ENCODE results near the gene CTSA. TPM values are rescaled to one million over a fixed set of nuclear protein-coding genes. Genes with fewer than 3 reads are reported as not detected.
"Not testable (repeated sequence)": the region's sequence is repeated elsewhere in the genome, so short reads cannot be mapped to it uniquely, and the experiment has no call there.

Gene CTSA
- total RNA-seq, 3 donors from 2014 or later (not counting 1 experiment from before 2014, with no cell fraction given): 72.8 to 108 (median 86.8) TPM

DNA sequence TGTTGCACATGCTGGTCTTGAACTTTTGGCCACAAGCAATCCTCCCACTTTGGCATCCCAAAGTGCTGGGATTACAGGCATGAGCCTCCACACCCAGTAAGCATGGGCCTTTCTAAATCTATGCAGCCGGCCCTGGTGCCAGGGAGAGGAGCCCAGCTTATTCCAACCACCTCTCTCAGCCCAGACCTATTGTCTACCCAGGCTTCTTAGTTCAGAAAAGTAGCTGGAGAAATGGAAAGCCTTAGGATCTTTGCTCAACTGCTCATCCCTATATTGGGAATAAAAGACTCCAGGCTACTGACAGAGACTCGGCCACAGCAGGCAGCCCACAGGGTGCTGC lies 35.6 kb downstream of the CTSA start:
- H3K27ac ChIP-seq (ENCODE audit: low read length): no peak overlapping the region
- no peak overlapping the region for H3K4me3 ChIP-seq (ENCODE audit: low read length)
- no peak for TF ChIP-seq CTCF (IDR thresholded peaks at IDR 0.05)
- H3K36me3 ChIP-seq (ENCODE audit: control insufficient read depth, insufficient read depth, low read length): no peaks in the 10 kb centered on the region
- Mint-ChIP-seq H3K9me3 (no peaks in the 10 kb centered on the region), H3K27ac (no peak overlapping the region), H3K27me3 (ENCODE audit: low read depth in 2 of 2) (peaks cover 2 to 4% of the 10 kb centered on the region in 2 donors), H3K4me1 (peaks cover 0 to 13% of the 10 kb centered on the region in 2 donors), H3K4me3 (no peak overlapping the region), H3K36me3 (no peaks in the 10 kb centered on the region)
- 96% methylated on average over 2 of the region's 2 CpGs for WGBS (ENCODE audit: insufficient coverage)
- H3K9me3 ChIP-seq (ENCODE audit: control insufficient read depth, insufficient read depth, low read length): no peaks in the 10 kb centered on the region
- no peaks in the 10 kb centered on the region for H3K4me1 ChIP-seq (ENCODE audit: control insufficient read depth, insufficient read depth, low read length)
- no peak for ATAC-seq
- DNase-seq: no peak
- H3K27me3 ChIP-seq (ENCODE audit: control insufficient read depth, insufficient read depth, low read length): peaks cover 2% of the 10 kb centered on the region
- intact Hi-C loops (cut with micrococcal nuclease): no loop called here

- DNase-seq (no peak), ATAC-seq (no peak)
- Mint-ChIP-seq H3K4me1 (peaks cover 0 to 13% of the 10 kb centered on the region in 2 donors), H3K27ac (peak overlapping the region in 1 of 2 donors; percentile 50), H3K4me3 (no peak overlapping the region), H3K27me3 (ENCODE audit: low read depth in 2 of 2) (no peaks in the 10 kb centered on the region), H3K36me3 (no peaks in the 10 kb centered on the region), H3K9me3 (no peaks in the 10 kb centered on the region)
- no peak for TF ChIP-seq CTCF (IDR thresholded peaks at IDR 0.05)
- no peaks in the 10 kb centered on the region for H3K27me3 ChIP-seq (ENCODE audit: control insufficient read depth, insufficient read depth, low read length)
- intact Hi-C loops (cut with micrococcal nuclease): no loop called here
- no peak overlapping the region for H3K4me3 ChIP-seq (ENCODE audit: low read length)
- no peak overlapping the region for H3K27ac ChIP-seq (ENCODE audit: low read length)
- H3K36me3 ChIP-seq (ENCODE audit: control insufficient read depth, insufficient read depth, low read length): no peaks in the 10 kb centered on the region
- WGBS (ENCODE audit: insufficient coverage): 93% methylated on average over 14 of the region's 14 CpGs
- no peaks in the 10 kb centered on the region for H3K4me1 ChIP-seq (ENCODE audit: control insufficient read depth, insufficient read depth, low read length)
- no peaks in the 10 kb centered on the region for H3K9me3 ChIP-seq (ENCODE audit: control insufficient read depth, insufficient read depth, low read length)
Observed at GRCh38 chr20:45927071-45927878, 36.1 kb downstream of the CTSA start.

DNA sequence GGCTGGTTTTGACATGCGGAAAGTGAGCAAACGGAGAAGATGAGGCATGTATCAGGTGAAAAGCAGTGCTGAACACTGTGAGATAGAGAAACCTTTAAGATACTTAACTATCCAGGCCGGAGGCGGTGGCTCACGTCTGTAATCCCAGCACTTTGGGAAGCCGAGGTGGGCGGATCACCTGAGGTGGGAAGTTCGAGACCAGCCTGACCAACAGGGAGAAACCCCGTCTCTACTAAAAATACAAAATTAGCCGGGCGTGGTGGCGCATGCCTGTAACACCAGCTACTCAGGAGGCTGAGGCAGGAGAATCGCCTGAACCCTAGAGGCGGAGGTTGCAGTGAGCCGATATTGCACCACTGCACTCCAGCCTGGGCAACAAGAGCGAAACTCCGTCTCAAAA lies 40.5 kb downstream of the CTSA start:
- peaks cover 8 to 23% of the 10 kb centered on the region in 2 donors for H3K4me1 Mint-ChIP-seq

GRCh38 chr20:45933266-45934045 lies 42.3 kb downstream of the CTSA start:
- ATAC-seq (no peak), DNase-seq (peak; percentile 46 to 77)
- Histone ChIP-seq H3K4me3 (ENCODE audit: low read length) (peak overlapping the region; percentile 99), H3K27ac (ENCODE audit: low read length) (peak overlapping the region; percentile 98), H3K9me3 (ENCODE audit: control insufficient read depth, insufficient read depth, low read length) (no peaks in the 10 kb centered on the region), H3K36me3 (ENCODE audit: control insufficient read depth, insufficient read depth, low read length) (peaks cover 13% of the 10 kb centered on the region), H3K27me3 (ENCODE audit: control insufficient read depth, insufficient read depth, low read length) (no peaks in the 10 kb centered on the region), H3K4me1 (ENCODE audit: control insufficient read depth, insufficient read depth, low read length) (peaks cover 26% of the 10 kb centered on the region)
- 28% methylated on average over 21 of the region's 22 CpGs for WGBS (ENCODE audit: insufficient coverage)
- Mint-ChIP-seq H3K27ac (peak overlapping the region; percentile 96 to 97), H3K9me3 (no peaks in the 10 kb centered on the region), H3K36me3 (no peaks in the 10 kb centered on the region), H3K4me3 (peak overlapping the region; percentile 96), H3K27me3 (ENCODE audit: low read depth in 2 of 2) (no peaks in the 10 kb centered on the region), H3K4me1 (peaks cover 22 to 29% of the 10 kb centered on the region in 2 donors)
- no peak for TF ChIP-seq CTCF (IDR thresholded peaks at IDR 0.05)
- intact Hi-C loops (cut with micrococcal nuclease): loop anchor here (1.0 to 2.0 kb wide), 4 partner anchors 29 to 77 kb away; partner anchors contain the start of genes ACOT8, CTSA, NEURL2 and ZSWIM1

More for the DNA sequence above, 40.5 kb downstream of the CTSA start:
- H3K36me3 Mint-ChIP-seq; H3K9me3 Mint-ChIP-seq; H3K27me3 Mint-ChIP-seq (ENCODE audit: low read depth in 2 of 2); H3K4me3 Mint-ChIP-seq; H3K36me3 ChIP-seq (ENCODE audit: control insufficient read depth, insufficient read depth, low read length); H3K4me3 ChIP-seq (ENCODE audit: low read length); H3K27ac Mint-ChIP-seq; H3K27me3 ChIP-seq (ENCODE audit: control insufficient read depth, insufficient read depth, low read length); H3K27ac ChIP-seq (ENCODE audit: low read length); intact Hi-C loops (cut with micrococcal nuclease); ATAC-seq; H3K9me3 ChIP-seq (ENCODE audit: control insufficient read depth, insufficient read depth, low read length); DNase-seq: not testable (repeated sequence)
- WGBS (ENCODE audit: insufficient coverage): 98% methylated on average over 16 of the region's 17 CpGs
- peaks cover 20% of the 10 kb centered on the region for H3K4me1 ChIP-seq (ENCODE audit: control insufficient read depth, insufficient read depth, low read length)
